ENCODE data around the gene WDR59.

DNA sequence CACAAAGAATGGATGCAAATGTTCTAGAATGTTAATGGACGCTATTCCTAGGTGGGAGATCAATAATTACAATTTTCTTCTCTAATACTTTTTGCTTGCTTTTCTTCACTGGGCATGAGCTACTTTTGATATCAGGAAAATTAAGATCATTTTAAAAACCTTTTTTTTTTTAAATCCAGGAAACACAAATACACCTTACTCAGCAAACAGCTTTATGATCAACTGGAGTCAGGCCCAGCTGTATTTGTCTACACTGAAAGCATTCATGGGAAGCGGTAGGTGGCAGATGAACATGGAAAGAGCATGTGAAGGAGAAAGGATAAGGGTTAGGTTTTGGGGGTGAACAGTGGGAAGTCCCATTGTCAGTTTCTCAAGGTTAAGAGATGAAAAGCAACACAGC, 97.8 kb downstream of the WDR59 start:
- no peak for TF ChIP-seq POLR2A (IDR thresholded peaks at IDR 0.05; ENCODE audit: low read length)
- no peak for TF ChIP-seq GATA1 (IDR thresholded peaks at IDR 0.05; ENCODE audit: low read depth, low read length)
